Thyroid gland (tissue), 4 donors: ENCODE measurements around the gene RABGAP1. TPM values are rescaled to one million over a fixed set of nuclear protein-coding genes. Genes with fewer than 3 reads are reported as not detected.

ENCODE experiments used
- DNase-seq, 2 donors: peaks; one replicate each; pipeline ENCODE4 v3.0.0-alpha.2; 2019
- H3K27ac ChIP-seq, 3 donors: fragments of 200-600 bp; sonication (generic); 1 replicate in 2 of 3; 2 replicates in 1 of 3; pipeline ENCODE4 v1.5.1; 2016 to 2019; ENCODE audit warnings: mild to moderate bottlenecking in 1 of 3, moderate library complexity in 1 of 3
- H3K27me3 ChIP-seq: fragments of 200-600 bp; sonication (generic); one replicate; pipeline ENCODE4 v1.5.1; 2019
- H3K36me3 ChIP-seq, 2 donors: fragments of 200-600 bp; sonication (generic); one replicate each; pipeline ENCODE4 v1.5.1; 2016 to 2019
- H3K4me1 ChIP-seq, 2 donors: fragments of 200-600 bp; sonication (generic); one replicate each; pipeline ENCODE4 v1.5.1; 2017 to 2019
- H3K4me3 ChIP-seq, 3 donors: fragments of 200-600 bp; sonication (generic); replicated peaks in 1 of 3; 1 replicate in 2 of 3; 2 replicates in 1 of 3; pipeline ENCODE4 v1.5.1; 2016; ENCODE audit warnings: mild to moderate bottlenecking in 1 of 3
- H3K9me3 ChIP-seq: fragments of 200-600 bp; sonication (generic); one replicate; pipeline ENCODE4 v1.5.1; 2017
- CTCF ChIP-seq, 6 experiments: fragments of 200-600 bp in 3 of 6; fragments of 450-650 bp in 3 of 6; sonication (generic) in 3 of 6; IDR thresholded peaks; one replicate each; pipeline ENCODE4 v1.5.1; 2016 to 2019; ENCODE audit warnings: antibody characterized with exemption in 6 of 6, mild to moderate bottlenecking in 2 of 6, inconsistent platforms in 1 of 6, moderate library complexity in 1 of 6
- POLR2A ChIP-seq, 2 donors: fragments of 450-650 bp; IDR thresholded peaks; one replicate each; pipeline ENCODE4 v1.6.1; 2017; ENCODE audit warnings: antibody characterized with exemption in 2 of 2, mild to moderate bottlenecking in 2 of 2, moderate library complexity in 1 of 2
- WGBS, 2 donors: methylation state at CpG; one replicate each; pipeline ENCODE4 v1.1.5; 2017; 5-methylcytosine and 5-hydroxymethylcytosine counted together
- intact Hi-C: fragments of 100-400 bp; cut with DNase I; formaldehyde crosslinking; loops from one replicate; pipeline ENCODE4 v1.15.1; 2023
- total RNA-seq, 4 donors: library from RNA; depleted of rRNA; stranded (reverse); fragments of >200 nt; gene quantifications; one replicate each; pipeline ENCODE4 v1.2.3, GENCODE V29; 2016

RABGAP1 gene
- total RNA-seq, 4 donors from 2014 or later: 90.7 to 144 (median 127) TPM

GRCh38 chr9:122931226-122932121 is 9.3 kb upstream of the RABGAP1 start, which contains the start of gene ZBTB26:
TSS of gene ZBTB26 (minus strand) at chr9:122931512. CDS start at chr9:122919934, 11,578 bp downstream.
- intact Hi-C loops: loop anchor here (10.0 kb wide), 1 partner anchor 53 kb away; no protein-coding TSS in a partner anchor

GRCh38 chr9:122936464-122936863 is 4.4 kb upstream of the RABGAP1 start:
- no peaks in the 10 kb centered on the region for H3K27me3 ChIP-seq
- DNase-seq: no peak
- intact Hi-C loops: loop anchor here (10.0 kb wide), 1 partner anchor 48 kb away; no protein-coding TSS in a partner anchor
- H3K9me3 ChIP-seq: no peaks in the 10 kb centered on the region
- no peak overlapping the region for H3K27ac ChIP-seq
- no peak for TF ChIP-seq CTCF (IDR thresholded peaks at IDR 0.05)
- TF ChIP-seq POLR2A (IDR thresholded peaks at IDR 0.05): no peak
- 92 to 93% methylated on average over 5 of the region's 5 CpGs for WGBS, 2 donors
- H3K4me1 ChIP-seq: peaks cover 13 to 15% of the 10 kb centered on the region in 2 donors
- no peak overlapping the region for H3K4me3 ChIP-seq
- peaks cover 0 to 9% of the 10 kb centered on the region in 2 donors for H3K36me3 ChIP-seq

More at GRCh38 chr9:122931226-122932121, 9.3 kb upstream of the RABGAP1 start, which contains the start of gene ZBTB26:
- peaks cover 22 to 24% of the 10 kb centered on the region in 2 donors for H3K4me1 ChIP-seq
- H3K9me3 ChIP-seq: no peaks in the 10 kb centered on the region
- H3K27me3 ChIP-seq: no peaks in the 10 kb centered on the region
- TF ChIP-seq POLR2A (IDR thresholded peaks at IDR 0.05) (peak; percentile 19 to 76), CTCF (IDR thresholded peaks at IDR 0.05) (no peak)
- peak within 1 kb of the TSS; percentile 23 to 80 (median 64) for H3K4me3 ChIP-seq
- DNase-seq: peak; percentile 97
- 0 to 1% methylated on average over 22 to 34 of the region's 51 CpGs for WGBS, 2 donors
- peak within 1 kb of the TSS; percentile 75 to 85 (median 85) for H3K27ac ChIP-seq
- H3K36me3 ChIP-seq: peaks cover 0 to 6% of the 10 kb centered on the region in 2 donors

GRCh38 chr9:122936883-122937282 is 3.9 kb upstream of the RABGAP1 start:
- intact Hi-C loops: loop anchor here (10.0 kb wide), 1 partner anchor 48 kb away; no protein-coding TSS in a partner anchor
- WGBS, 2 donors: 79% methylated on average over 1 of the region's 1 CpG
- peaks cover 13 to 15% of the 10 kb centered on the region in 2 donors for H3K4me1 ChIP-seq
- TF ChIP-seq POLR2A (IDR thresholded peaks at IDR 0.05): no peak
- no peak for TF ChIP-seq CTCF (IDR thresholded peaks at IDR 0.05)
- H3K36me3 ChIP-seq: peaks cover 0 to 9% of the 10 kb centered on the region in 2 donors
- H3K27ac ChIP-seq: no peak overlapping the region
- no peak overlapping the region for H3K4me3 ChIP-seq
- H3K27me3 ChIP-seq: no peaks in the 10 kb centered on the region
- no peak for DNase-seq
- no peaks in the 10 kb centered on the region for H3K9me3 ChIP-seq

- Histone ChIP-seq H3K4me3 (no peak overlapping the region), H3K27ac (no peak overlapping the region), H3K27me3 (no peaks in the 10 kb centered on the region), H3K36me3 (peaks cover 0 to 9% of the 10 kb centered on the region in 2 donors), H3K4me1 (peaks cover 4 to 6% of the 10 kb centered on the region in 2 donors), H3K9me3 (no peaks in the 10 kb centered on the region)
- no peak for TF ChIP-seq POLR2A (IDR thresholded peaks at IDR 0.05)
- TF ChIP-seq CTCF (IDR thresholded peaks at IDR 0.05): no peak
- intact Hi-C loops: loop anchor here (10.0 kb wide), 1 partner anchor 45 kb away; no protein-coding TSS in a partner anchor
- DNase-seq: no peak
- 93% methylated on average over 4 of the region's 4 CpGs for WGBS, 2 donors
Measured at GRCh38 chr9:122939601-122940000, 1.2 kb upstream of the RABGAP1 start.

- intact Hi-C loops: no loop called here
- 28 to 32% methylated on average over 6 of the region's 6 CpGs for WGBS, 2 donors
- peaks cover 0 to 9% of the 10 kb centered on the region in 2 donors for H3K36me3 ChIP-seq
- no peaks in the 10 kb centered on the region for H3K9me3 ChIP-seq
- DNase-seq: no peak
- H3K4me1 ChIP-seq: peaks cover 6 to 9% of the 10 kb centered on the region in 2 donors
- H3K4me3 ChIP-seq: peak overlapping the region in 1 of 3 donors; percentile 17
- H3K27me3 ChIP-seq: no peaks in the 10 kb centered on the region
- H3K27ac ChIP-seq: peak overlapping the region in 2 of 3 donors; percentile 46 to 59
- TF ChIP-seq CTCF (IDR thresholded peaks at IDR 0.05) (no peak), POLR2A (IDR thresholded peaks at IDR 0.05) (no peak)
Measured at GRCh38 chr9:122940454-122940748, 419 bp upstream of the RABGAP1 start.
